PC-3 (cell line): ENCODE measurements around the gene DOK7. TPM values are rescaled to one million over a fixed set of nuclear protein-coding genes. Genes with fewer than 3 reads are reported as not detected.

Experiments
- ATAC-seq: fragments of 200-7000 bp; cut with Tn5 transposase; 2 replicates; pipeline ENCODE4 v1.9.1; 2020; ENCODE audit warnings: mild to moderate bottlenecking, moderate library complexity
- BruUV-seq: library from RNA; stranded (reverse); fragments of 400-500 nt; replicated peaks from 2 replicates; lab custom pipeline; 2021; lab: Mats Ljungman, UMichigan
- CTCF ChIA-PET: fragments of 300-600 bp; sonication (Branson Sonifier 250); formaldehyde crosslinking; loops from one replicate; lab custom pipeline; 2022; ENCODE audit warnings: antibody characterized with exemption; lab: Charles Lee
- POLR2A ChIA-PET: fragments of 300-600 bp; sonication (Branson Sonifier 250); formaldehyde crosslinking; loops from one replicate; lab custom pipeline; 2022; ENCODE audit warnings: antibody characterized with exemption; ENCODE audit not compliant: unreplicated experiment; lab: Charles Lee
- DNase-seq: peaks from one replicate; pipeline ENCODE4 v3.0.0-alpha.2; 2015
- H2AFZ ChIP-seq: fragments of 300-600 bp; sonication (generic); 2 replicates; pipeline ENCODE4 v1.6.0; 2016; ENCODE audit warnings: antibody characterized with exemption, low read length
- H3F3A ChIP-seq: fragments of 300-600 bp; sonication (generic); one replicate; pipeline ENCODE4 v1.6.0; 2017; ENCODE audit warnings: antibody characterized with exemption, low read length, control low read depth, mild to moderate bottlenecking; ENCODE audit not compliant: unreplicated experiment
- H3K27ac ChIP-seq: fragments of 300-600 bp; sonication (generic); 2 replicates; pipeline ENCODE4 v1.5.1; 2016; ENCODE audit warnings: mild to moderate bottlenecking, low read length
- H3K27me3 ChIP-seq: fragments of 300-600 bp; sonication (generic); 2 replicates; pipeline ENCODE4 v1.6.1; 2016; ENCODE audit warnings: low read length, mixed read lengths
- H3K36me3 ChIP-seq: fragments of 300-600 bp; sonication (generic); 2 replicates; pipeline ENCODE4 v1.6.1; 2016; ENCODE audit warnings: low read depth, mixed run types, low read length, mixed read lengths
- H3K4me1 ChIP-seq: fragments of 300-600 bp; sonication (generic); 2 replicates; pipeline ENCODE4 v1.5.1; 2016; ENCODE audit warnings: low read length; ENCODE audit not compliant: insufficient read depth
- H3K4me2 ChIP-seq: fragments of 300-600 bp; sonication (generic); 2 replicates; pipeline ENCODE4 v1.6.0; 2016; ENCODE audit warnings: low read length
- H3K4me3 ChIP-seq: fragments of 300-600 bp; sonication (generic); 2 replicates; pipeline ENCODE4 v1.5.1; 2016; ENCODE audit warnings: mild to moderate bottlenecking, low read length, mixed read lengths
- H3K79me2 ChIP-seq: fragments of 300-600 bp; sonication (generic); 2 replicates; pipeline ENCODE4 v1.6.1; 2017; ENCODE audit warnings: low read length, mixed read lengths
- H3K9ac ChIP-seq: fragments of 300-600 bp; sonication (generic); 2 replicates; pipeline ENCODE4 v1.6.0; 2016; ENCODE audit warnings: mild to moderate bottlenecking, low read length
- H3K9me2 ChIP-seq: fragments of 300-600 bp; sonication (generic); replicated peaks from 2 replicates; pipeline ENCODE4 v1.6.1; 2016; ENCODE audit warnings: mixed run types, low read length, mixed read lengths
- H3K9me3 ChIP-seq: fragments of 300-600 bp; sonication (generic); 2 replicates; pipeline ENCODE4 v1.6.1; 2016; ENCODE audit warnings: low read length, mixed read lengths
- H4K20me1 ChIP-seq: fragments of 300-600 bp; sonication (generic); 2 replicates; pipeline ENCODE4 v1.6.1; 2016; ENCODE audit warnings: low read length, mixed read lengths
- CTCF ChIP-seq: fragments of 300-600 bp; sonication (generic); conservative IDR thresholded peaks from 2 replicates; pipeline ENCODE4 v1.5.1; 2017; ENCODE audit warnings: antibody characterized with exemption, low read depth, mild to moderate bottlenecking, low read length
- EZH2 ChIP-seq: fragments of 300-600 bp; sonication (generic); IDR thresholded peaks from one replicate; pipeline ENCODE4 v1.6.1; 2017; ENCODE audit warnings: antibody characterized with exemption, mild to moderate bottlenecking, low read length; ENCODE audit not compliant: unreplicated experiment
- EZH2phosphoT487 ChIP-seq: fragments of 300-600 bp; sonication (generic); IDR thresholded peaks from 2 replicates; pipeline ENCODE4 v1.6.1; 2018; ENCODE audit warnings: mild to moderate bottlenecking, antibody characterized with exemption, low read length, borderline replicate concordance
- intact Hi-C: fragments of 100-400 bp; cut with micrococcal nuclease; formaldehyde crosslinking; loops from 2 replicates; pipeline ENCODE4 v1.9.0; 2023
- total RNA-seq: library from RNA; depleted of rRNA; stranded (reverse); fragments of >200 nt; gene quantifications from 2 replicates; pipeline ENCODE4 v1.2.3, GENCODE V29; 2014

The DOK7 gene
- total RNA-seq, 1 experiment from 2014 or later, result 2.5 TPM

DNA sequence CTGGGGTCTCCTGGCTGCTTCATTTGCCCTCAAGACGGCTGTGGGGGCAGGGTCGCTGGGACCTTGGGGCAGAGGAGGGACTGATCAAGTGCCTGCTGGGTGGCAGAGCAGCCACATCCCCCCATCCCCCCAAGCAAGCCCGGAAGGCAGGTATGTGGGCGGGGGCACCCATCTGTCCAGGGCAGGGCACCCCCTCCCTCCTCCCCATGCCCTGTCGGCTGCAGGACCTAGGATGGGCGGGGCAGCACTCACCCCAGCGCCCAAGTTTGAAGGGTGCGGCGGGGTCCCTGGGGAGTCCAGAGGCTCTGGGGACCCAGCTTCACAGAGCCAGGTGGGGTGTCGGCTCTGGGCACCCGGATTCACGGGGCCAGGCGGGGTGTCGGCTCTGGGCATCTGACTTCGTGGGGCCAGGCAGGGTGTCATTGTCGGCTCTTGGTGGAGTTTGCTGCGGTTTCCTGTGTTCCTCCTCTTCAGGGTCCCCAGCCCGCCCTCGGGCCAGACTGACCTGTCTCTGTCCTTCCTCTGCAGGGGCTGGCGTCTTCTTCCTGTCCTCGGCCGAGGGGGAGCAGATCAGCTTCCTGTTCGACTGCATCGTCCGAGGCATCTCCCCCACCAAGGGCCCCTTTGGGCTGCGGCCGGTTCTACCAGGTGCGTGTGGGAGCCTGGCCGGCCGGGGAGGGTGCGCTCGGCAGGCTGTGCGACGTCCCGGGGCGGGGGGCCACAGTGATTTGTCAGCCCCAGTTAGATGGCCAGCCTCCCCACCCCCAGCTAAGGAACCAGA, 22.1 kb downstream of the DOK7 start:
- no peaks in the 10 kb centered on the region for H3K9me3 ChIP-seq
- no peaks in the 10 kb centered on the region for H3K36me3 ChIP-seq
- peak overlapping the region; percentile 41; the same call in 1 of the 2 replicates for H3K27ac ChIP-seq
- peak overlapping the region; percentile 86 for H3K4me2 ChIP-seq
- H3K9me2 ChIP-seq, result no peaks in the 10 kb centered on the region
- H4K20me1 ChIP-seq, result no peaks in the 10 kb centered on the region
- H3K4me3 ChIP-seq, result peak overlapping the region; percentile 65
- H2AFZ ChIP-seq, result peak overlapping the region; percentile 61
- H3F3A ChIP-seq, result no peaks in the 10 kb centered on the region
- DNase-seq (peak; percentile 31), ATAC-seq (peak; percentile 21)
- no peaks in the 10 kb centered on the region for H3K27me3 ChIP-seq
- intact Hi-C loops, result no loop called here
- CTCF ChIA-PET, result no interaction called here
- POLR2A ChIA-PET, result no interaction called here
- H3K79me2 ChIP-seq, result no peaks in the 10 kb centered on the region
- peaks cover 23% of the 10 kb centered on the region for H3K4me1 ChIP-seq
- TF ChIP-seq EZH2, result no peak
- no peak for TF ChIP-seq CTCF
- TF ChIP-seq EZH2phosphoT487, result no peak
- H3K9ac ChIP-seq, result peak overlapping the region; percentile 25
- TSS peak; percentile 48 for BruUV-seq

DNA sequence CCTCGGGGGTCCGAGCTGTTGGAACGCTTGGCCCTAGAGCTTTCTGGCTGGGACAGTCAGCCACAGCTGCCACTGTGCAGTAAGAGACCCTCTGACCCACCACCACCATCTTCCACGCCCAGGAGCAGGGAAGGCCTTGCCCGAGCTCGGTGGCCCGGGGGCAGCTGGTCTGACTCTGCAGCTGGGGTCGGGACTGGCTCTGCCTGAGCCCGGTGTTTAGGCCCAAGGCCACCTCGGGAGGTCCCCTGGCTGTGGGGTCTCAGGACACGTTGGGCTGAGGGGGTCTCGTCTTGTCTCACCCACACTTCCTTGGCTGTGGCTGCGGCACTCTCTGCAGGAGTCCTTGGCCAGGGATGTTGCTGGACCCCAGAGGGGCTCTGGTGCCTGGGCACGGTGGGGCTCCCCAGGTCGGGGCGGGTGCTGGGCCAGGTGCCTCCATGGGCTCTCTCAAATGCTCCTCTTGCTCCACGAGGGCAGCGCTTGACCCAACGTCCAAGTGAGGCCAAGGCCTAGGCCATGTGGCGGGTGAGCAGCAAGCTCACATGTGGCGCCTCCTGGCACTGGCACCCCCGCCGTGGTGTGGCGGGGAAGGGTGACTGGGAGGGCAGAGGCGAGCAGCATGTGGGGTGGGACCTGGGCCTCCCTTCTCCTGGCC, 22.9 kb downstream of the DOK7 start:
- CTCF ChIA-PET, result no interaction called here
- Histone ChIP-seq H3K79me2 (no peaks in the 10 kb centered on the region), H3K9me3 (no peaks in the 10 kb centered on the region), H3K4me3 (peak overlapping the region; percentile 65; the same call in 1 of the 2 replicates), H3K27me3 (no peaks in the 10 kb centered on the region), H3F3A (no peaks in the 10 kb centered on the region), H3K9me2 (no peaks in the 10 kb centered on the region), H3K4me2 (peak overlapping the region; percentile 86; the same call in 1 of the 2 replicates), H2AFZ (no peak overlapping the region), H3K27ac (no peak overlapping the region), H4K20me1 (no peaks in the 10 kb centered on the region), H3K4me1 (peaks cover 23% of the 10 kb centered on the region), H3K36me3 (no peaks in the 10 kb centered on the region), H3K9ac (no peak overlapping the region)
- no TSS peak for BruUV-seq
- TF ChIP-seq CTCF (no peak), EZH2 (no peak), EZH2phosphoT487 (no peak)
- DNase-seq (no peak), ATAC-seq (no peak)
- intact Hi-C loops, result no loop called here
- POLR2A ChIA-PET, result no interaction called here
